Right lobe of liver (tissue), 4 donors: ENCODE measurements around the gene HEATR3.

Experiments used
- CTCF ChIP-seq, 4 donors: fragments of 200-600 bp in 3 of 4; fragments of 450-650 bp in 1 of 4; IDR thresholded peaks; one replicate each; pipeline versions ENCODE4 v1.5.1 to v1.8.0; 2016 to 2022; ENCODE audit warnings: antibody characterized with exemption in 4 of 4, mild to moderate bottlenecking in 2 of 4
- POLR2A ChIP-seq: fragments of 450-650 bp; IDR thresholded peaks from one replicate; pipeline ENCODE4 v1.6.1; 2017; ENCODE audit warnings: antibody characterized with exemption, mild to moderate bottlenecking
- donor health status: DM: no; HTN: no; CAD: no.
- donor health status: DM: no; HTN: no; CAD: no.
- donor health status: DM: no; HTN: yes; CAD: no.

- no peak for TF ChIP-seq CTCF (IDR thresholded peaks at IDR 0.05)
- TF ChIP-seq POLR2A: no peak
Measured at GRCh38 chr16:50103764-50104163, 38.0 kb downstream of the HEATR3 start.
